Coronary artery (tissue), 2 donors: ENCODE results near the gene OSBPL2.

Source experiments
- DNase-seq: peaks from one replicate; pipeline ENCODE4 v3.0.0-alpha.2; 2017; ENCODE audit warnings: low spot score
- H3K27ac ChIP-seq, 2 donors: fragments of 200-600 bp; sonication (generic); one replicate each; pipeline ENCODE4 v1.5.1; 2016 to 2019
- H3K4me3 ChIP-seq: fragments of 200-600 bp; sonication (generic); 2 replicates; pipeline ENCODE4 v1.5.1; 2016; ENCODE audit warnings: mild to moderate bottlenecking, moderate library complexity
- TF ChIP-seq, protein P1 (sequence below): fragments of 200-600 bp; sonication (generic); IDR thresholded peaks from one replicate; pipeline ENCODE4 v1.5.1; 2019; ENCODE audit warnings: antibody characterized with exemption

Gene OSBPL2

DNA sequence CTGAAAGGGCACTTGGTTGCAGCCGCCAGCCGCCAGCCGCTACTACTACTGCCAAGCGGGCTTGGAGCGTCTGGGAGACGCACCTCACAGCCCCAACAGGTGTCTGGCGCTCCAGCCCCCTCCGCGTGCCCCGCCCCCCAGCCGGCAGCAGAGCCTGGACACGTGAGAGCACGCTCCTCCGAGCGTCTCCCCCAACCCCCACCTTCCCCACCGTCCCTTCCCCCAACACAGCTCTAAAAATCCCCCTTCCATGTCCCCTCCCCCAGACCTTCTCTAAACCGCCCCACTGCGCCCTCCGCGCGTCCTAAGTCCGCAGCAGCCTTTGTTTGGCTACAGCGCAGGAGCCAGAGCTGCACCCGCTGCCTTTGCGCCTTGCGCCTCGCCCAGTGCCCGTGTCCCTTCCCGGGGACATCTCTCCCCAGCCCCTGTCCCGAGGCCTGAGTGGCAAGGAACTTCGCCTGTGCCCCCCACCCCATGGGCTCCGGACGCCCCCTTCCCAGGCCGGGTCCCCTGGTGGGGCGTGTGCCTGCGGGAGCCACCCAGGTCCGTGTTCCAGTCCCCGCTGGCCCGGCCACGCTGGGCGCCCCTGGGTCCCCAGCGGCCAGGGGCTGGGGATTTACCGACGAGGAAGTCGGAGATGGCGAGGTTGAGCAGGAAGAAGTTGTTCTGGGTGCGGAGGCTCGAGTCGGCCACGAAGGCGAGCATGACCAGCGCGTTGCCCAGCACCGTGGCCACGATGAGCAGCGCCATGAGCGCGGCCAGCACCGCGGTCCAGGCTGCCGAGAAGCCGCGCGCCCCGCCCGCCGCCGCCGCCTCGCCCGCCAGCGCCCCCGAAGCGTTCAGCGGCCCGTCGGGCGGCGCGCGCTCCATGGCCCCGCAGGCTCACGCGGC, 19.0 kb upstream of the OSBPL2 start:
- peak overlapping the region; percentile 65 for H3K4me3 ChIP-seq
- TF ChIP-seq, protein P1, sequence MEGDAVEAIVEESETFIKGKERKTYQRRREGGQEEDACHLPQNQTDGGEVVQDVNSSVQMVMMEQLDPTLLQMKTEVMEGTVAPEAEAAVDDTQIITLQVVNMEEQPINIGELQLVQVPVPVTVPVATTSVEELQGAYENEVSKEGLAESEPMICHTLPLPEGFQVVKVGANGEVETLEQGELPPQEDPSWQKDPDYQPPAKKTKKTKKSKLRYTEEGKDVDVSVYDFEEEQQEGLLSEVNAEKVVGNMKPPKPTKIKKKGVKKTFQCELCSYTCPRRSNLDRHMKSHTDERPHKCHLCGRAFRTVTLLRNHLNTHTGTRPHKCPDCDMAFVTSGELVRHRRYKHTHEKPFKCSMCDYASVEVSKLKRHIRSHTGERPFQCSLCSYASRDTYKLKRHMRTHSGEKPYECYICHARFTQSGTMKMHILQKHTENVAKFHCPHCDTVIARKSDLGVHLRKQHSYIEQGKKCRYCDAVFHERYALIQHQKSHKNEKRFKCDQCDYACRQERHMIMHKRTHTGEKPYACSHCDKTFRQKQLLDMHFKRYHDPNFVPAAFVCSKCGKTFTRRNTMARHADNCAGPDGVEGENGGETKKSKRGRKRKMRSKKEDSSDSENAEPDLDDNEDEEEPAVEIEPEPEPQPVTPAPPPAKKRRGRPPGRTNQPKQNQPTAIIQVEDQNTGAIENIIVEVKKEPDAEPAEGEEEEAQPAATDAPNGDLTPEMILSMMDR, result no peak
- H3K27ac ChIP-seq, result no peak overlapping the region
- no peak for DNase-seq

DNA sequence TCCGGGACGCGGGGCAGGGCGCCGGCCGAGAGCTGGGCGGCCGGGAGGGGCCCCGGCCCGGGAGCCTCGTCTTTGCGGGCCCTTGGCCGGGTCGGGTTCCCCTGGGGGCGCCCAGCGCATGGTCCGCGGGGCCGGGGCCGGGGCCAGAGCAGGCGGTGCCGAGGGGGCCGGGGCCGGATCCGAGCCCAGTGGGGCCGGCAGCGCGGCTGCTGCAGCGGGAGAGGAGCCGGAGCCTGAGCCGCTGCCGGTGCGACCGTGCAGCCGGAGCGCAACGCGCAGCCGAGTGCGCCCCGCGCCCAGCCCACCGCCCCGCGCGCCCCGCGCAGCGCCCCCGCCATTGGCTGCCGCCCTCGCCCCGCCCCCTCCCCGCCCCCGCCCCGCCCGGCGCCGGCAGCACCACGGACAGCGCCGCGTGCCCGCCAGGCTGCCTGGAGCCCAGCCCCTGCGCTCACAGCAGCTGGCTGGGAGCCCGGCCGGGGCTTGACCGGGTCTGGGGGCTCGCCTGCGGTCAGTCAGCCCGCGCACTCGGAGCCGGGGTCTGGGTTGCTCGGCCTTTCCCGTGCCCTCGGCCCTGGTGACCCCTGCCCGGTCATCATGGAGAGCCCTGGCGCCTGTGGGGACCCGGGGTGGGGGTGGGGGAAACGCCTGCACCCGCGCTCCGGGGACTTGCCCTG, 18.2 kb upstream of the OSBPL2 start, which contains the start of gene HRH3:
Gene HRH3 (minus strand): TSS at position 287 of the 674 bp plus-strand sequence. CDS start 308 bp downstream, outside the sequence.
- TF ChIP-seq, protein P1, result no peak
- DNase-seq, result no peak
- peak within 1 kb of the TSS; percentile 65 for H3K4me3 ChIP-seq
- H3K27ac ChIP-seq, result no peak within 1 kb of the TSS

DNA sequence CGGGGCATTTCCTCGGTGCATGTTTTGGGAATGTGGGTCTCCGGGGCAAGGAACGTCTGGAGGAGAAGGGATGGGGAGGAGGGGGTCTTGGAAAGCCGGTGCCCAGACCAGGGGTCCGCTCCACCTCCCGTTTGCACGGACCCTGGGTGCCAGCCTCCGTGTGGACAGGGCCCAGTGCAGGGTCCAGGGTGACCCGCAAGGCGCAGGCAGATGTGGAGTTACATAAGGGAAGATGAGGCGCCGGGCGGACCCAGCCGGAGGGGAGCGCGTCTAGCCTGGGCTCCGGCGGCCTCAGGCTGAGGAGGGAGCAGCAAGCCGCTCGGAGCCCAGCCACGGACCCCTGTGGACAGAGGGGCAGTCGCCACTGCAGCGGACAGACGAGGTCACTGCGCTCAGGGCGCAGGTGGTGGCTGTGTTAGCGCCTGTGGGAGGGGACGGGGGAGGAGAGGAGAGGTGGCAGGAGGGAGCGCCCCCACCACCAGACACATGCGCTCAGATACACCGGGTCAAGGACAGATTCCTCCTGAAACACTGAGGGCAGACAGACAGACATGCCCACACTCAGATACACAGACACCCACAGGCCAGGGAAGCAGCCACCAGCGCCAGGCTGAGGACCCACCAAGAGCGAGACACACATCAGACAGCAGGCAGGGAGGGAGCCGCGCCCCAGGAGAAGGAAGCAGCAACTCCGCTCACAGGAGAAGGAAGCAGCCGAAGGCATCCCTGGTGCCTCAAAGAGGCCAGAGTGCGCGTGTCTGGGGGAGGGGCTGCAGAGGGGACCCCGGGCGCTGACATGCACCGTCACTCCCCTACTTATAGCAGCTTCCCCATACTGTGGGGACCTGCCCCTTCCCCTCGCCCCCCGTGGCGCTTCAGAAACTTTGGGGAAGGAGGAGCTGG, 17.4 kb upstream of the OSBPL2 start:
- DNase-seq, result no peak

DNA sequence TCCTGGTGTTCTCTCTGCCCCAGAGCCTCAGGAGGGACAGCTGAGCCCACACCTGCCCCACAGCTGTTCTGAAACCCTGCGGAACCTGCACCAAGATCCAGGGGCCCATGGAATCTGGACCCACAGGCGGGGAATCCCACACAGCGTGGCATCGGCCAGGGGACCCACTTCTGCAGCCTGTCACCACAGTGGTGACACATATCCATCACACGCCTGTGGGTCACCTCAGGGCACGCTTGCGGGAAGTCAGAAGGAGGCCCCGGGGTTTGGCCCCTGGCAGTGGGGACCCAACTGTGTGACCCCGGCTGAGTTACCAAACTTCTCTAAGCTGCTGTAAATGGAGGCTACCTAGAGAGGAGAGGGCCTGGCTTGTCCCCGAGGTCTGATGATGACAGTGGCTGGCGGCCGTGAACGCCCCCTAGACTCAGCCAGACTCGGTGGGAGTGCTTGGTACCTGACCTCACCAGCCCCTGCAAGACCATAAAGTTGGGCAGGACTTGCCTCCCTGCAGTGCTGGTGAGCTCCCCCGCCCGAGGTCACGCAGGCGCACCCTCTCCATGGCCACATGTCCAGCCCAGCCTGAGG, 16.0 kb upstream of the OSBPL2 start:
- no peak for DNase-seq
- no peak overlapping the region for H3K27ac ChIP-seq
- TF ChIP-seq, protein P1, result no peak
- no peak overlapping the region for H3K4me3 ChIP-seq

More for the DNA sequence above, 17.4 kb upstream of the OSBPL2 start:
- no peak overlapping the region for H3K27ac ChIP-seq
- peak overlapping the region; percentile 65 for H3K4me3 ChIP-seq
- TF ChIP-seq, protein P1, result no peak

DNA sequence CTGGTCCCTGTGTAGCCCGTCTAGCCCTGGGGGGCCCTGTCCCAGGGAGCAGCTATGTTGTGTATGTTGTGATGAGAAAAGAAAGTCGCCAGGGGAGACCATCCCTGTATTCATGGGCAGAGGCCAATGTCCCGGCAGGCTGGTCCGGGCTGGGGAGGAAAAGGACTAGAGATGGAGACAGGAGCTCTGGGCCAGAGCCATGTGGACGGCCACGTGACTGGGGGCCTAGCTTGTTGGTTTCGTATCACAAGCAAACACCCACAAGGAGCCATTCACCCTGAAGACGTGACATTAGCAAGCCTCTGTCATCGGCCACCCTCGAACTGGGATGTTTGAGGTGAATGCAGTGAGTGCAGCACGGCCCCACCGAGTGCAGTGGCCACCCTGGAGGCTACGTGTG, 15.3 kb upstream of the OSBPL2 start:
- Histone ChIP-seq H3K4me3 (no peak overlapping the region), H3K27ac (no peak overlapping the region)
- TF ChIP-seq, protein P1, result no peak
- DNase-seq, result no peak

DNA sequence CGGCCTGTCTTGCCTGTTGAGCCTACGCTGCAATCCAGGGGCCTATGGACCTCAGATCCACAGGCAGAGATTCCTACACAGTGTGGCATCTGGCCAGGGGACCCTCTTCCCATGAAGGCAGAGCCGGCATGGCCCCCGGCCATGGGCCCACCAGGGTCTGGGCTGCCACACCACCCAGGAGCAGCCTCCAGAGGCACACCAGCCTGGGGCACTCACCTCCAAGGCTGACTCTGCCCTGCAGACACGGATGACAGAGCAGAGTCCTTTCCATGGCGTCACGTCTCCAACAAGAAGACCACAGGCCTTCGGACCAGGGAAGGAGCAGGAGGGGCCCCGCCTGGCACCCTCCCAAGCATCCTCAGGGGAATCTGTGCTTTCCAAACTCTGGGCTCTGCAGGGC, 14.8 kb upstream of the OSBPL2 start:
- TF ChIP-seq, protein P1, result no peak
- Histone ChIP-seq H3K27ac (no peak overlapping the region), H3K4me3 (no peak overlapping the region)
- no peak for DNase-seq
